Measurements from ENCODE around the gene CAPZB. TPM values are rescaled to one million over a fixed set of nuclear protein-coding genes. Genes with fewer than 3 reads are reported as not detected.

Gene CAPZB
- total RNA-seq, 5 donors from 2014 or later (not counting 1 experiment from before 2014, with no cell fraction given), result 272 to 342 (median 320) TPM

DNA sequence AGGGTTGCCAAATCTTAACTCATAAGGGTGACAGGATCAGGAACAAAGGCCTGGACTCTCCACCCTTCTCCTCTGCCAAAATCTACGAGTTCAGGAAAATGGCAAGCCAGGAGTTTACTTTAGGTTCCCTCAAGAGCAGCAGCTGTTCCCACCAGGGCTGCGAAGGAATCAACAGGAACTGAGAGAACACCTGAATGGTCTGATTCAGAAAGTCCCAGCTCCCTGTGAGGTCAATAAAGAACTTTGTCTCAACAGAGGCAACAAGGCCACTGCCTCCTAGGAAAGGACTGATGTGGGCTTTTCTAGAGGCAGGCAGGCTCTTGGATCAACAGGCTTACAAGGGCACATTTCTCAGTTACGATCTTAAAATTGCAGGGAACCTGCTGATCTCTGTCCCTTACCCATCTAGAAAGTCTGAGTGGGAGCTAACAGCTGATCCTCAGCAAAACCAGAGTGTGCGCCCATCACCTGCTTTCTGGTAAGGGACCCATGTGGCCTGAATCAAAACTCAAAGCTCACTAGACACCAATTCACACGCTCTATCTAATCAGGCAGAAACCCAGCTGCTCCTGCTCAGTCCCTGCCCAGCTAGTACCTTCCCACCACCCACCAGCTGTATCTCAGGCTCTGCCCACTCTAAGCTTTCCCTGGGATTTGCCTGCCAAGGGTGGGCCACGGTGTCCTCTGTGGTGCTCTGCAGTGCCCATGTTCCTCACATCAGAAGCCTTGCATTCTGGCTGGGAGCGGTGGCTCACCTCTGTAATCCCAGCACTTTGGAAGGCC is 83.1 kb downstream of the CAPZB start:
- ChIA-PET POLR2A (interaction anchor here (0.5 to 0.6 kb wide), 2 partner anchors 56 to 171 kb away, joined by 3 to 5 read pairs; no protein-coding TSS in a partner anchor), CTCF (interaction anchor here in 1 of 2 donors (0.6 to 1.1 kb wide), 2 partner anchors 12 to 29 kb away, joined by 3 read pairs; no protein-coding TSS in a partner anchor)
- WGBS (ENCODE audit: insufficient coverage), result 96% methylated on average over 4 of the region's 7 CpGs
- Mint-ChIP-seq H3K27ac (peak overlapping the region; percentile 30 to 57), H3K4me3 (no peak overlapping the region), H3K36me3 (peaks cover 40% of the 10 kb centered on the region), H3K9me3 (no peaks in the 10 kb centered on the region), H3K27me3 (no peaks in the 10 kb centered on the region), H3K4me1 (peaks cover 69 to 94% (median 88%) of the 10 kb centered on the region in 3 donors)
- H3K27ac ChIP-seq (ENCODE audit: low read length), result no peak overlapping the region
- no peaks in the 10 kb centered on the region for H3K9me3 ChIP-seq
- H3K4me3 ChIP-seq (ENCODE audit: control insufficient read depth in 1 of 2, extremely low read depth in 1 of 2, low read length in 1 of 2), result no peak overlapping the region
- no peak for ATAC-seq (replicated peaks in 1 of 4)
- H3K36me3 ChIP-seq (ENCODE audit: control insufficient read depth in 2 of 2, extremely low read depth in 1 of 2, insufficient read depth in 1 of 2, low read length in 1 of 2), result peaks cover 7 to 54% of the 10 kb centered on the region in 2 donors
- no peaks in the 10 kb centered on the region for H3K27me3 ChIP-seq (replicated peaks in 1 of 2; ENCODE audit: control insufficient read depth in 2 of 2, extremely low read depth in 1 of 2, insufficient read depth in 2 of 2, low read length in 1 of 2)
- peaks cover 3 to 83% of the 10 kb centered on the region in 2 experiments for H3K4me1 ChIP-seq (ENCODE audit: control insufficient read depth in 1 of 2, extremely low read depth in 1 of 2, insufficient read depth in 2 of 2, low read length in 2 of 2)
- DNase-seq, result no peak

DNA sequence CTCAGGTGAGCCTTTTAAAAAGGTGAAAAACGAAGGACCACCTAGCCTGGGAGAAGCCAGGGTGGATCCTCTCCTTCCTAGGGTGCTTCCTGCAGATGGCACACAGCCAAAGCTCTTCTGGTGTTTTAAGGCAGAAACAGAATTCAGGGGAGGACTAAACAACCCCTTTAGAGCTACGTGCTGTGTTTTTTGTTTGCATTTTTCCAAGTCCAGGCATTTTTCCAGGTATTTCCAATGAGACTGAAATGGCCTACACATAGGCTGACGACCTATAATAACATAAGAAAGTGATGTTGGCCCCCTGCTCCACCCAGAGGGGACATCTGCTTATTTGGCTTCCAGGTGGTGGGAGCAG is 83.8 kb downstream of the CAPZB start:
- no peaks in the 10 kb centered on the region for H3K9me3 ChIP-seq
- peaks cover 65 to 92% (median 86%) of the 10 kb centered on the region in 3 donors for H3K4me1 Mint-ChIP-seq
- peak overlapping the region; percentile 30 to 83 for H3K27ac Mint-ChIP-seq
- CTCF ChIA-PET, result interaction anchor here in 1 of 2 donors (1.1 kb wide), 1 partner anchor 11 kb away, joined by 3 read pairs; no protein-coding TSS in a partner anchor
- no peaks in the 10 kb centered on the region for H3K9me3 Mint-ChIP-seq
- 100% methylated on average over 2 of the region's 3 CpGs for WGBS (ENCODE audit: insufficient coverage)
- peaks cover 7 to 50% of the 10 kb centered on the region in 2 donors for H3K36me3 ChIP-seq (ENCODE audit: control insufficient read depth in 2 of 2, extremely low read depth in 1 of 2, insufficient read depth in 1 of 2, low read length in 1 of 2)
- ATAC-seq (replicated peaks in 1 of 4) (no peak), DNase-seq (no peak)
- peaks cover 40% of the 10 kb centered on the region for H3K36me3 Mint-ChIP-seq
- POLR2A ChIA-PET, result interaction anchor here in 1 of 2 donors (0.6 kb wide), 1 partner anchor 172 kb away, joined by 3 read pairs; no protein-coding TSS in a partner anchor
- H3K27me3 ChIP-seq (replicated peaks in 1 of 2; ENCODE audit: control insufficient read depth in 2 of 2, extremely low read depth in 1 of 2, insufficient read depth in 2 of 2, low read length in 1 of 2), result no peaks in the 10 kb centered on the region
- peaks cover 0 to 79% of the 10 kb centered on the region in 2 experiments for H3K4me1 ChIP-seq (ENCODE audit: control insufficient read depth in 1 of 2, extremely low read depth in 1 of 2, insufficient read depth in 2 of 2, low read length in 2 of 2)
- no peak overlapping the region for H3K4me3 Mint-ChIP-seq
- H3K27me3 Mint-ChIP-seq, result no peaks in the 10 kb centered on the region
- no peak overlapping the region for H3K4me3 ChIP-seq (ENCODE audit: control insufficient read depth in 1 of 2, extremely low read depth in 1 of 2, low read length in 1 of 2)
- no peak overlapping the region for H3K27ac ChIP-seq (ENCODE audit: low read length)

DNA sequence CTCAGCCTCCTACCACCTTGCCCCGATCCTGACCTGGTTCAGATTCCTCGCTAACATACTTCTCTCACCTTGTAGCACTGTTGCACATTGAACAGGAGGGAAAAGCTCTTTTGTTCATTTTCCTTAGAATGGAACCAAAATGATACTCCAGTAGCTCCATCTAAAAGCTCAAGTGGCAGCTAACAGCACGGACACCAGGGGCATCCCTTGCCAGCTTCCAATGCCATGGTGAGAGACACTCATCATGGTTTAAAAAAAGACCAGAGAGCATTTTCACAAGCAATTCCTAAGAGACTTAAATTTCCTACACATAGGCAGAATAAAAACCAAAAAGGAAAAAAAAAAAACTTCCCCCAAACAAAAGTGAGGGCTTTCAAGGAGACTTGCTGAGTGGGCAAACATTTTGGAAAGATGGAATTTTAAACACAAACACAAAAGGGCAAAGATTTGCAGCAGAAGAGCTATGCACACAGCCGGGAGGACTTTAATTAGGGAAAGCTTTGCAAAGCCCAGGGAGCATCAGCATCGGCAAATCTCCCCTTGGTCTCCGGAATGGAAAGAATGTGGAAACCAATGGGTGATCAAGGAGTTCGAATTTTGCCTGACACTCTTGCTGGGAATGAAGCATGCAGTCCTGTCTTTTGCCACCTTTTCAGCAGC is 84.3 kb downstream of the CAPZB start:
- H3K36me3 ChIP-seq (ENCODE audit: control insufficient read depth in 2 of 2, extremely low read depth in 1 of 2, insufficient read depth in 1 of 2, low read length in 1 of 2), result peaks cover 7 to 50% of the 10 kb centered on the region in 2 donors

DNA sequence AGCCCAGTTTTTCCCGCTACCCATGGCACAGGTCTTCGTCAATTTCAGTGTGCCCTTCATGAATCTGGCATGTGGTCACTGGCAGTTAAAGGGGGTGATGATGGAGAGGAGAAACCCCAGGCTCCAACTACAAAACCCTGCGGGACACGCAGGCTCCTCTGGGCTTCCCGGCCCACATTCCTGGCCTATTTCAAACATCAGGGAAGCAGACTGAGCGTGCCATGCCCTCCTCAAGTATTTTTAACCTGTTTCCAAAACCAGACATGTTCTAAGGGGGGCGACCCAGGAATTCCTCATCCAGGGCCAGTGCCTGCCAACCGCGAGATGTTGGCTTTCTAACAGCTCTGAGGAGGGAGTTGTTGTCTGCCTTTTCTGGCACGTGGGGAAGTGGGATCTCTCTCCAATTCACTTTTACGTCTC is 85.1 kb downstream of the CAPZB start:
- no peak overlapping the region for H3K4me3 ChIP-seq (ENCODE audit: control insufficient read depth in 1 of 2, extremely low read depth in 1 of 2, low read length in 1 of 2)
- H3K27me3 ChIP-seq (replicated peaks in 1 of 2; ENCODE audit: control insufficient read depth in 2 of 2, extremely low read depth in 1 of 2, insufficient read depth in 2 of 2, low read length in 1 of 2), result no peaks in the 10 kb centered on the region
- peaks cover 55 to 92% (median 87%) of the 10 kb centered on the region in 3 donors for H3K4me1 Mint-ChIP-seq
- no peak overlapping the region for H3K4me3 Mint-ChIP-seq
- no peak for DNase-seq
- WGBS (ENCODE audit: insufficient coverage), result 100% methylated on average over 2 of the region's 11 CpGs
- H3K27ac Mint-ChIP-seq, result peak overlapping the region; percentile 50 to 83
- POLR2A ChIA-PET, result interaction anchor here in 1 of 2 donors (0.7 kb wide), 1 partner anchor 38 kb away, joined by 9 read pairs; no protein-coding TSS in a partner anchor
- H3K27ac ChIP-seq (ENCODE audit: low read length), result no peak overlapping the region
- H3K9me3 ChIP-seq, result no peaks in the 10 kb centered on the region
- CTCF ChIA-PET, result interaction anchor here in 1 of 2 donors (0.7 kb wide), 1 partner anchor 58 kb away, joined by 6 read pairs; no protein-coding TSS in a partner anchor
- no peaks in the 10 kb centered on the region for H3K27me3 Mint-ChIP-seq
- H3K9me3 Mint-ChIP-seq, result no peaks in the 10 kb centered on the region
- H3K36me3 ChIP-seq (ENCODE audit: control insufficient read depth in 2 of 2, extremely low read depth in 1 of 2, insufficient read depth in 1 of 2, low read length in 1 of 2), result peaks cover 7 to 55% of the 10 kb centered on the region in 2 donors
- peaks cover 32% of the 10 kb centered on the region for H3K36me3 Mint-ChIP-seq
- ATAC-seq (replicated peaks in 1 of 4), result no peak
- H3K4me1 ChIP-seq (ENCODE audit: control insufficient read depth in 1 of 2, extremely low read depth in 1 of 2, insufficient read depth in 2 of 2, low read length in 2 of 2), result peaks cover under 1 to 80% of the 10 kb centered on the region in 2 experiments

More for the DNA sequence above, 84.3 kb downstream of the CAPZB start:
- Mint-ChIP-seq H3K27ac (peak overlapping the region; percentile 30 to 83), H3K4me1 (peaks cover 60 to 92% (median 86%) of the 10 kb centered on the region in 3 donors), H3K36me3 (peaks cover 35% of the 10 kb centered on the region), H3K4me3 (no peak overlapping the region), H3K27me3 (no peaks in the 10 kb centered on the region), H3K9me3 (no peaks in the 10 kb centered on the region)
- H3K27ac ChIP-seq (ENCODE audit: low read length), result no peak overlapping the region
- no peaks in the 10 kb centered on the region for H3K27me3 ChIP-seq (replicated peaks in 1 of 2; ENCODE audit: control insufficient read depth in 2 of 2, extremely low read depth in 1 of 2, insufficient read depth in 2 of 2, low read length in 1 of 2)
- H3K4me1 ChIP-seq (ENCODE audit: control insufficient read depth in 1 of 2, extremely low read depth in 1 of 2, insufficient read depth in 2 of 2, low read length in 2 of 2), result peaks cover 0 to 79% of the 10 kb centered on the region in 2 experiments
- DNase-seq (no peak), ATAC-seq (replicated peaks in 1 of 4) (no peak)
- WGBS (ENCODE audit: insufficient coverage), result 100% methylated on average over 4 of the region's 7 CpGs
- CTCF ChIA-PET, result interaction anchor here in 1 of 2 donors (0.7 to 1.1 kb wide), 2 partner anchors 10 to 59 kb away, joined by 3 to 6 read pairs; no protein-coding TSS in a partner anchor
- H3K9me3 ChIP-seq, result no peaks in the 10 kb centered on the region
- POLR2A ChIA-PET, result interaction anchor here (0.6 to 0.7 kb wide), 3 partner anchors 14 to 172 kb away, joined by 3 to 9 read pairs (median 7); no protein-coding TSS in a partner anchor
- no peak overlapping the region for H3K4me3 ChIP-seq (ENCODE audit: control insufficient read depth in 1 of 2, extremely low read depth in 1 of 2, low read length in 1 of 2)

DNA sequence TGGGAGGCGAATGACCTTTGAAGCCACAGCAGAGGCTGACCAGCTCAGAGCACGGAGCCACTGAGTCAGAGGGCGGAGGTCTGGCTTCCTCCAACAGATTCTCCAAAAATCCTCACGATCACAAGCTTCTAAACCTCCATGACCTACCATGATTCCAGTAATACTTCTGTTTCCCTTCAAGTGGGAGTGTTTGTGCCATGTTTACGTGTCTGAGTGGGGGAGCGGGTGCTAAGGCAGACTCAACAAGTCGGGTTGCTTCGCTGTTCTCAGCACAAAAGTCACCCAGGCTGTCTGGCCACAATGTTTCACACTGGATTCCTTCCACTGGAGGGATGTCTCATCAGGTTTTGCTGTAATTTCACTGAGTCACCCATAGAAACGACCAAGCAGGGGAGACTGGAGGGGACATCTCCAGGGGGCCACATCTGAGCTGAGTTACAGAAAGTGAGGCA is 87.0 kb downstream of the CAPZB start:
- peak overlapping the region in 1 of 2 donors; percentile 66 for H3K27ac Mint-ChIP-seq
- no peak overlapping the region for H3K4me3 Mint-ChIP-seq
- CTCF ChIA-PET, result no interaction called here
- Histone ChIP-seq H3K36me3 (ENCODE audit: control insufficient read depth in 2 of 2, extremely low read depth in 1 of 2, insufficient read depth in 1 of 2, low read length in 1 of 2) (peaks cover 12 to 52% of the 10 kb centered on the region in 2 donors), H3K27me3 (replicated peaks in 1 of 2; ENCODE audit: control insufficient read depth in 2 of 2, extremely low read depth in 1 of 2, insufficient read depth in 2 of 2, low read length in 1 of 2) (no peaks in the 10 kb centered on the region), H3K9me3 (no peaks in the 10 kb centered on the region), H3K27ac (ENCODE audit: low read length) (no peak overlapping the region), H3K4me3 (ENCODE audit: control insufficient read depth in 1 of 2, extremely low read depth in 1 of 2, low read length in 1 of 2) (no peak overlapping the region), H3K4me1 (ENCODE audit: control insufficient read depth in 1 of 2, extremely low read depth in 1 of 2, insufficient read depth in 2 of 2, low read length in 2 of 2) (peaks cover 4 to 80% of the 10 kb centered on the region in 2 experiments)
- POLR2A ChIA-PET, result no interaction called here
- ATAC-seq (replicated peaks in 1 of 4), result no peak
- DNase-seq, result no peak
- peaks cover 23% of the 10 kb centered on the region for H3K36me3 Mint-ChIP-seq
- peaks cover 61 to 94% (median 90%) of the 10 kb centered on the region in 3 donors for H3K4me1 Mint-ChIP-seq
- H3K9me3 Mint-ChIP-seq, result no peaks in the 10 kb centered on the region
- 77% methylated on average over 6 of the region's 9 CpGs for WGBS (ENCODE audit: insufficient coverage)
- H3K27me3 Mint-ChIP-seq, result no peaks in the 10 kb centered on the region
